HepG2 (cell line): Measurements from ENCODE around the gene YEATS2. TPM values are rescaled to one million over a fixed set of nuclear protein-coding genes. Genes with fewer than 3 reads are reported as not detected.
A peak's percentile ranks its signal among the peaks of the same experiment; 100 is the strongest.

Source experiments
- ATF7 ChIP-seq, 2 experiments: fragments of 450-650 bp in 1 of 2; sonication (generic) in 1 of 2; formaldehyde crosslinking in 1 of 2; IDR thresholded peaks; 2 replicates each; pipeline versions ENCODE4 v1.4.0 to v1.6.1; 2016 to 2020; ENCODE audit warnings: antibody characterized with exemption in 1 of 2, mild to moderate bottlenecking in 1 of 2, missing genetic modification reagents in 1 of 2
- DNMT3B ChIP-seq: conservative IDR thresholded peaks from 2 replicates; pipeline ENCODE4 v1.6.1; 2016; ENCODE audit warnings: missing biosample characterization, control low read depth
- ETV5 ChIP-seq: IDR thresholded peaks from 2 replicates; pipeline ENCODE4 v1.6.1; 2018; ENCODE audit warnings: missing biosample characterization, missing genetic modification reagents, inconsistent platforms, borderline replicate concordance
- JDP2 ChIP-seq: sonication (generic); formaldehyde crosslinking; IDR thresholded peaks from 2 replicates; pipeline ENCODE4 v1.8.1; 2022; ENCODE audit warnings: missing genetic modification reagents, borderline replicate concordance
- KAT7 ChIP-seq: IDR thresholded peaks from 2 replicates; pipeline ENCODE4 v1.6.1; 2018; ENCODE audit warnings: borderline replicate concordance, missing compliant biosample characterization
- NCOA2 ChIP-seq: sonication (generic); formaldehyde crosslinking; IDR thresholded peaks from 2 replicates; pipeline ENCODE4 v1.8.0; 2022; ENCODE audit warnings: inconsistent platforms
- NFRKB ChIP-seq: fragments of 450-650 bp; IDR thresholded peaks from 2 replicates; pipeline ENCODE4 v1.6.1; 2017
- PRMT3 ChIP-seq: sonication (generic); formaldehyde crosslinking; IDR thresholded peaks from 2 replicates; pipeline ENCODE4 v1.8.1; 2022; ENCODE audit warnings: low read depth, mild to moderate bottlenecking, moderate library complexity, missing genetic modification reagents, borderline replicate concordance
- RAD21 ChIP-seq: fragments of 450-650 bp; formaldehyde crosslinking; IDR thresholded peaks from 2 replicates; pipeline ENCODE4 v1.5.0; 2020; ENCODE audit warnings: mild to moderate bottlenecking
- RNF2 ChIP-seq: fragments of 450-650 bp; conservative IDR thresholded peaks from 2 replicates; pipeline ENCODE4 v1.6.1; 2016; ENCODE audit warnings: low read depth
- SP2 ChIP-seq: sonication (generic); formaldehyde crosslinking; IDR thresholded peaks from 2 replicates; pipeline ENCODE4 v1.5.1; 2020; ENCODE audit warnings: mild to moderate bottlenecking, missing genetic modification reagents
- ZFP36 ChIP-seq: fragments of 150-350 bp; IDR thresholded peaks from 2 replicates; pipeline ENCODE4 v1.6.1; 2018; ENCODE audit warnings: borderline replicate concordance, low read length, low read depth; ENCODE audit not compliant: partially characterized antibody
- ZNF253 ChIP-seq: sonication (generic); formaldehyde crosslinking; IDR thresholded peaks from 2 replicates; pipeline ENCODE4 v1.8.0; 2022; ENCODE audit warnings: mild to moderate bottlenecking, missing genetic modification reagents, borderline replicate concordance
- ZNF343 ChIP-seq: sonication (generic); formaldehyde crosslinking; IDR thresholded peaks from 2 replicates; pipeline ENCODE4 v1.4.0; 2020; ENCODE audit warnings: mild to moderate bottlenecking, missing genetic modification reagents
- ZNF382 ChIP-seq: sonication (generic); formaldehyde crosslinking; IDR thresholded peaks from 2 replicates; pipeline ENCODE4 v1.5.0; 2020; ENCODE audit warnings: missing genetic modification reagents, mild to moderate bottlenecking, borderline replicate concordance
- ZNF496 ChIP-seq: sonication (generic); formaldehyde crosslinking; IDR thresholded peaks from 2 replicates; pipeline ENCODE4 v1.8.1; 2023; ENCODE audit warnings: mild to moderate bottlenecking, moderate library complexity, missing genetic modification reagents; ENCODE audit not compliant: insufficient replicate concordance
- ZNF577 ChIP-seq: sonication (generic); formaldehyde crosslinking; IDR thresholded peaks from 2 replicates; pipeline ENCODE4 v1.4.0; 2020; ENCODE audit warnings: mild to moderate bottlenecking, low read depth, missing genetic modification reagents, borderline replicate concordance
- ZNF615 ChIP-seq: sonication (generic); formaldehyde crosslinking; IDR thresholded peaks from 2 replicates; pipeline ENCODE4 v1.5.0; 2020; ENCODE audit warnings: mild to moderate bottlenecking, missing genetic modification reagents, borderline replicate concordance
- polyA plus RNA-seq, 8 experiments: library from polyadenylated mRNA; depleted of rRNA in 3 of 8; stranded (reverse) in 7 of 8; unstranded in 1 of 8; fragments of >200 nt; fragmentation: Illumina TruSeq in 4 of 8; extraction: Trizol in 4 of 8; gene quantifications; 2 replicates each; pipeline versions ENCODE4 v1.2.1 to v1.2.3, GENCODE V29; 2011 to 2016; ENCODE audit warnings: low read depth in 4 of 8, missing spikeins in 1 of 8, mixed read lengths in 1 of 8; ENCODE audit not compliant: insufficient read depth in 1 of 8
- total RNA-seq, 5 experiments: library from RNA; depleted of rRNA; stranded (reverse); fragments of >200 nt; fragmentation: Illumina TruSeq; extraction: Trizol; gene quantifications; 2 replicates each; pipeline ENCODE4 v1.2.3, GENCODE V29; 2016; ENCODE audit warnings: low read depth in 1 of 5
- TF ChIP-seq, protein P1 (sequence below): sonication (generic); formaldehyde crosslinking; IDR thresholded peaks from 2 replicates; pipeline ENCODE4 v1.8.1; 2023; ENCODE audit warnings: mild to moderate bottlenecking, missing genetic modification reagents
- TF ChIP-seq, protein P2 (sequence below), 2 experiments: sonication (generic) in 1 of 2; formaldehyde crosslinking in 1 of 2; IDR thresholded peaks; 2 replicates each; pipeline versions ENCODE4 v1.6.1 to v1.9.0; 2014 to 2022; ENCODE audit warnings: antibody characterized with exemption in 1 of 2, borderline replicate concordance in 1 of 2, inconsistent platforms in 1 of 2, low read depth in 1 of 2, missing genetic modification reagents in 1 of 2
- TF ChIP-seq, protein P3 (sequence below): sonication (generic); formaldehyde crosslinking; IDR thresholded peaks from 2 replicates; pipeline ENCODE4 v1.4.0; 2020; ENCODE audit warnings: missing genetic modification reagents

YEATS2 gene
- total and polyA plus RNA-seq, 2 of the 13 experiments (the other 11 are each of a cell fraction or from before 2014, with no cell fraction given): 18.6 to 33.7 TPM

- TF ChIP-seq, protein P1, sequence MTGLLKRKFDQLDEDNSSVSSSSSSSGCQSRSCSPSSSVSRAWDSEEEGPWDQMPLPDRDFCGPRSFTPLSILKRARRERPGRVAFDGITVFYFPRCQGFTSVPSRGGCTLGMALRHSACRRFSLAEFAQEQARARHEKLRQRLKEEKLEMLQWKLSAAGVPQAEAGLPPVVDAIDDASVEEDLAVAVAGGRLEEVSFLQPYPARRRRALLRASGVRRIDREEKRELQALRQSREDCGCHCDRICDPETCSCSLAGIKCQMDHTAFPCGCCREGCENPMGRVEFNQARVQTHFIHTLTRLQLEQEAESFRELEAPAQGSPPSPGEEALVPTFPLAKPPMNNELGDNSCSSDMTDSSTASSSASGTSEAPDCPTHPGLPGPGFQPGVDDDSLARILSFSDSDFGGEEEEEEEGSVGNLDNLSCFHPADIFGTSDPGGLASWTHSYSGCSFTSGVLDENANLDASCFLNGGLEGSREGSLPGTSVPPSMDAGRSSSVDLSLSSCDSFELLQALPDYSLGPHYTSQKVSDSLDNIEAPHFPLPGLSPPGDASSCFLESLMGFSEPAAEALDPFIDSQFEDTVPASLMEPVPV: no peak
- TF ChIP-seq, protein P2, sequence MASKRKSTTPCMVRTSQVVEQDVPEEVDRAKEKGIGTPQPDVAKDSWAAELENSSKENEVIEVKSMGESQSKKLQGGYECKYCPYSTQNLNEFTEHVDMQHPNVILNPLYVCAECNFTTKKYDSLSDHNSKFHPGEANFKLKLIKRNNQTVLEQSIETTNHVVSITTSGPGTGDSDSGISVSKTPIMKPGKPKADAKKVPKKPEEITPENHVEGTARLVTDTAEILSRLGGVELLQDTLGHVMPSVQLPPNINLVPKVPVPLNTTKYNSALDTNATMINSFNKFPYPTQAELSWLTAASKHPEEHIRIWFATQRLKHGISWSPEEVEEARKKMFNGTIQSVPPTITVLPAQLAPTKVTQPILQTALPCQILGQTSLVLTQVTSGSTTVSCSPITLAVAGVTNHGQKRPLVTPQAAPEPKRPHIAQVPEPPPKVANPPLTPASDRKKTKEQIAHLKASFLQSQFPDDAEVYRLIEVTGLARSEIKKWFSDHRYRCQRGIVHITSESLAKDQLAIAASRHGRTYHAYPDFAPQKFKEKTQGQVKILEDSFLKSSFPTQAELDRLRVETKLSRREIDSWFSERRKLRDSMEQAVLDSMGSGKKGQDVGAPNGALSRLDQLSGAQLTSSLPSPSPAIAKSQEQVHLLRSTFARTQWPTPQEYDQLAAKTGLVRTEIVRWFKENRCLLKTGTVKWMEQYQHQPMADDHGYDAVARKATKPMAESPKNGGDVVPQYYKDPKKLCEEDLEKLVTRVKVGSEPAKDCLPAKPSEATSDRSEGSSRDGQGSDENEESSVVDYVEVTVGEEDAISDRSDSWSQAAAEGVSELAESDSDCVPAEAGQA (IDR thresholded peaks at IDR 0.05; ENCODE audit: low read depth): no peak
- TF ChIP-seq, protein P2 (CRISPR knock-in tag; IDR thresholded peaks at IDR 0.05; ENCODE audit: borderline replicate concordance): no peak
- TF ChIP-seq ZNF615 (CRISPR knock-in tag) (no peak), NFRKB (no peak), ATF7 (IDR thresholded peaks at IDR 0.05) (peak; percentile 31; the same call in 1 of the 2 replicates), ATF7 (CRISPR knock-in tag; IDR thresholded peaks at IDR 0.05) (no peak), ZNF253 (CRISPR knock-in tag) (no peak), NCOA2 (peak; percentile 49; the same call in 1 of the 2 replicates), ZNF382 (CRISPR knock-in tag) (no peak), RNF2 (no peak), JDP2 (CRISPR knock-in tag) (no peak), PRMT3 (CRISPR knock-in tag) (no peak), ZFP36 (no peak), DNMT3B (CRISPR knock-in tag) (no peak), KAT7 (no peak), SP2 (CRISPR knock-in tag) (no peak), RAD21 (no peak), ZNF496 (CRISPR knock-in tag) (no peak), ZNF343 (CRISPR knock-in tag) (no peak), ZNF577 (CRISPR knock-in tag) (no peak), ETV5 (CRISPR knock-in tag) (peak; percentile 38; the same call in 1 of the 2 replicates)
- TF ChIP-seq, protein P3, sequence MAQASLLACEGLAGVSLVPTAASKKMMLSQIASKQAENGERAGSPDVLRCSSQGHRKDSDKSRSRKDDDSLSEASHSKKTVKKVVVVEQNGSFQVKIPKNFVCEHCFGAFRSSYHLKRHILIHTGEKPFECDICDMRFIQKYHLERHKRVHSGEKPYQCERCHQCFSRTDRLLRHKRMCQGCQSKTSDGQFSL (CRISPR knock-in tag): no peak
Measured at GRCh38 chr3:183745300-183746098, 47.9 kb downstream of the YEATS2 start (continued).
